Stimulated activated CD8-positive, alpha-beta memory T cell treated with anti-CD3 and anti-CD28 coated beads, Interleukin-12 subunit alpha, Interleukin-12 subunit beta, amount 100 ng/mL, for 24 hours (primary cell): ENCODE measurements around the gene SLC2A9.
"Not testable (repeated sequence)": the region's sequence is repeated elsewhere in the genome, so short reads cannot be mapped to it uniquely, and the experiment has no call there.

Experiments used
- DNase-seq: peaks from one replicate; pipeline ENCODE4 v3.0.0-alpha.2; 2020; ENCODE audit errors: extremely low read depth

The SLC2A9 gene

DNA sequence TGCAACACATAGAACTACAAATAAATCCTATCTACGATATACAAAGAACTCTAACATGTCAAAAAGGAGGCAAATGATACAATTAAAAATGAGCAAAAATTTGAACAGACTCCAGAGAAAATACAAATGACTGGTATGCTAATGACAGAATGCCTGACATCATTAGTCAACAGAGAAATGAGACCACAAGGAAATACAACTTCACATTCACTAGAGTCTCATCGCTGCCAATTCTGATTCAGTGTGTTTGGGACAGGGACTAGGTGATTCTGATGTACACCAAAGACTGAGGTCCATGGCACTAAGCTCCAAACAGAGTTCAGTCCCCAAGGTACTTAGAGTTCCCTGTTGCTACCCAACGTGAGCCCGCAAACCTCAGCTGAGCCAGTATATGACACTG is 23.4 kb downstream of the SLC2A9 start:
- no peak for DNase-seq

DNA sequence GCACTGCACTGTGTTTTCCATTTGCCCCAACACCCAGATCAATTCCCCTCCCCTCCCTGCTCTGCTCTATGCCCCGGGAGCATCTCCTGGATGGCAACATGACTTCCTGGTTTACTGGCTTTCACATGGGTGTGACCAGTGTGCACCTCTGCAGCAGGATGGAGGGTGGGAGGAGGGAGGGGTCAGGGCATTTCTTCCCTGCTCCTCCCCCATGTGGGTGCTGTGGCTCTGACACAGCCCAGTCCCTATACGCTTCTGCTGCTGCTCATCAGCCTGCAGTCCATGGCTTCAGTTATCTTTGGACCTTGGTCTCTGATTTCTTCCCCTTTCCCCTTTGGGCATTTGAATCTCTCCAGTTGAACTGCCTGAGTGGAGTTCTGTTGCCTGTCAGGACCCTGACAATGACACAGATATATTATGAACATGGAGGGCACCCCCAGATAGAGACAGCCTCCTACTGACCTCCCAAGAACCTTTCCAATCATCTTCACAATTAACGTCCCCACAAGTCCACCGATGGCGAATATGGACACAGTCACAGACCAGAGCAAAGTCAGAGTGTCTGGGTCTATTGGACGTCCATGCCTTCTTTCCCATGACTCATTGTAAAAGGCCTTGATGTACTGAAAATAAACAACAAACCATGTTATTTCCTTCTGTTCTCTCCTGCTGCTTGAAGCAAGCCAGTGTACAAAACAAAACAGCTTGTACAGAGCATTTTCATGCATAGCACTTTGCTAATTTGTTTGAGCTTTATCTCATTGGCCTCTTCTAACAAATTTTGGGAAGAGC is 24.8 kb downstream of the SLC2A9 start:
- no peak for DNase-seq

DNA sequence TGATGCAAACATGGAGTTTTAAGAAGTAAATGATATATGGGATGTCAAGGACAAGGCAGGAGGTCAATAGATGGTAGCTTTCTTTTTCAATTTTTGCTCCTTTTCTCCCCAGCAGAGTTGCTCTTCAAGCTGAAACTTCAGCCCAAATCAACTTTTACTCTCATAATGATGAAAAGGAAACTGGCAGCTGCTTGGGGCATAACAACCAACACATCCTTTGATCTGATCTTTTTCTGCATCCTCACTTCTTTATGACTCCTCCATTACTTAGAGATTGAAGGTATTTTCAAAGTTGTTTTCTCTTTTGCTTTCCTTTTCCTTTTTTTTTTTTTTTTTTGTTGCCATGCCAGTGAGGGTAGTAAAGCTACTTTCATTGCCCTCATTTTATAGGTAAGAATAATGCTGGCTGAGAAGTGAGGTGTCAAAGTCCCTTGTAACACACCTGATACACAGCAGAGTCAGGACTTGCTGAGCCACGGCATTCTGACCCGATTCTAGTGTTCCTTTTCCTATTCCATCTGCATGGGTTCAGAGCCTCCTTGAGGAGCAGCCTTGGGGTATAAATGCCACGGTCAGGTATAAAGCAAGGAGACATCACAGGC is 26.9 kb downstream of the SLC2A9 start:
- DNase-seq, result no peak

- DNase-seq, result no peak
Observed at GRCh38 chr4:9989918-9990635, 31.2 kb downstream of the SLC2A9 start.

DNA sequence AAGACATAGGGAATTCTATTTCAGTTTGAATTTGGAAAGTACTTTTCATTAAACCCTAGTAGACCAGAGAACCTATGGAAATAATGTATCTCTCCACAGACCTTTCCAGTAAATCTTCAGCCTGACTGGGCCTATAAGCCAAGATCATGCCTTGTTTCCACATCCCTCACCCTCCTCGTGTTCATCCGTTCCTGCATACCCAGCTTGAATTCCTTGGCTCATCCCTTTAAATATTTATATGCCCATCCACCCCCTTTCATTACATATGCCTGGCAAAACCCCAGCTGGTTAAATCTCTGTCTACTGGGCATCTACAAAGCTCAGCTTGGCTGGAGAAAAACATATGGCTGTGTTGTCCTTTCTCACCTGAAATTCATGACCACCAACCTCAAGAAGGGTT is 32.4 kb downstream of the SLC2A9 start:
- no peak for DNase-seq

GRCh38 chr4:9988363-9988749 is 32.9 kb downstream of the SLC2A9 start:
- DNase-seq, result no peak

DNA sequence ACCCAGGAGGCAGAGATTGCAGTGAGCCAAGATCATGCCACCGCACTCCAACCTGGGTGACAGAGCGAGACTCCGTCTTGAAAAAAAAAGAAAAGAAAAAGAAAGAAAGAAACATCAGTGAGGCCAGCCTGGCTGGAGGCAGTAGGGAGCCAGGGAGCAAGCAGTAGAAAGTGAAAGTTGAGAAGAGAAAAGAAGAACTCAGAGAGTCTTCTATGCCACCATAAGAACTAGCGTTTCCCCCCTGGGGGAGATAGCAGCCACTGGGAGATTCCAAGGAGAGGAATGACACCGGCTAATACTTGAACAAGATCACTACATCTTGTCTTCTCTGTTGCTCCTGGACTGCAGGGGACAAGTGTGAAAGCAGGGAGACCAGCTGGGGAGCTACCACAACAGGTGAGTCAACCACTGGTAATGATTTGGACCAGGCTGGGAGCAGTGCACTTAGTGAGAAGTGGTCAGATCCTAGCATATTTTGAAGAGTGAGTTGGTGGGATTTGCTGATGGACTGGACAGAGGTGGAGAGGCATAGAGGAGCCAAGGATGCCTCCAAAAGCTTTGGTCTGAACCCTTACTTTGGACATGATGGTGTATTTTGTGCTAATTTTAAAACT is 33.4 kb downstream of the SLC2A9 start:
- DNase-seq, result no peak

GRCh38 chr4:9984621-9985020 is 36.7 kb downstream of the SLC2A9 start:
- DNase-seq, result no peak

DNA sequence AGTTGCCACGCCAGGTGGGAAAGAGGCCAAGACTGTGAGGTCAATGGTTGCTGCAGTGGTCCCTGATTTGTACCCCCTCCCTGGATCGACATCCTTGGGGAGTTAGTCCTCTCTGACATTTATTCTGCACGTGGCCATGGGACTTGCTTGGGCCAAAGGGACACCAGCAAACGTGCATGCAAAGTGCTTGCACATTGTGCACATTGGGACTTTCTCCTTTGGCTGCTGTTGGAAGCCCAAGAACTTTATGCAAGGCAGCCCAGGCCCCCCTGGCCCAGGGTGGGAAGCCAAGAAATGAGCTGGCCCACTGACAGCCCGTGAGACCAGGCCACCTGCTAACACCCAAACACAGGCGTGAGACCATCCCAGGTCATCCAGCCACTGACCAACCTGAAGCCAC is 38.1 kb downstream of the SLC2A9 start:
- DNase-seq, result no peak

DNA sequence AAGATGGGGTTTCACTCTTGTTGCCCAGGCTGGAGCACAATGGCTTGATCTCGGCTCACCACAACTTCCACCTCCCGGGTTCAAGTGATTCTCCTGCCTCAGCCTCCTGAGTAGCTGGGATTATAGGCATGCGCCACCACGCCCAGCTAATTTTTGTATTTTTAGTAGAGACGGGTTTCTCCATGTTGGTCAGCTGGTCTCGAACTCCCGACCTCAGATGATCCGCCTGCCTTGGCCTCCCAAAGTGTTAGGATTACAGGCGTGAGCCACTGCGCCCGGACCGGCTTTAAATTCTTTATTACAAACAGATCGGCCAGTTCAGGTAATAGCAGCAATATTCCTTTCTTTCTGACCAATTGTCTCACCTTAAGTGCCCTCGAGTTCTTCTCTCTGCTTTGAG is 39.4 kb downstream of the SLC2A9 start:
- DNase-seq, result not testable (repeated sequence)

- no peak for DNase-seq
Observed at GRCh38 chr4:9980898-9981297, 40.4 kb downstream of the SLC2A9 start.

DNA sequence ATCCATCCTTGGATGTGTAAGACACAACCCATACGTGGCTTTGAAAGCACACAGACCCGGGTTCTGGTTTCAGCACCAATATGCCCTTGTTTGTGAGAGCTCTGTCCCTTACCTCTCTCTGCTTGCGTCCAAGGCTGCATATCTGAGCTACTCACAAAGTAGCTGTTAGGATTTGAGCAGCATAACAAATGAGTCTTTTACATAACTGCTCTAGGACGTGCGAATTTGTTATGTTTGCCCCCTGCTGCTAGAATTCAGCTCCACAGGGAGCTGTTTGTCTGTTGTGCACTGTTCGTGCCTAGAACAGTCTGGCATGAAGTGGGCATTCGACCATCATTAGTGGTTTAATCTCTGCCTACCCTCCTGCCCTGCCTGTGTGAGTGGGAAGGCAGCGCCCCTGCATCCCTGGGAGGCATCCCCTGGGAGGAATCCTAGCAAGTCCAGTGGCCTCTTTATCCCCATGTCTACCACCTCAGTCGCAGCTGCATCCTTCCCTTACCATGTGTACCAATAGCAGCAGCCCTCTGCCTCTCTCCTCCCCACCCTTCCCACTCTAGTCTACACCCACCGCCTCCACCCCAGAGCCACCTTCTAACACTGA is 42.1 kb downstream of the SLC2A9 start:
- no peak for DNase-seq

- DNase-seq, result no peak
Observed at GRCh38 chr4:9977518-9978031, 43.7 kb downstream of the SLC2A9 start.

GRCh38 chr4:9976781-9977180 is 44.5 kb downstream of the SLC2A9 start:
- DNase-seq, result no peak

- no peak for DNase-seq
Observed at GRCh38 chr4:9976293-9976692, 45.0 kb downstream of the SLC2A9 start.

DNA sequence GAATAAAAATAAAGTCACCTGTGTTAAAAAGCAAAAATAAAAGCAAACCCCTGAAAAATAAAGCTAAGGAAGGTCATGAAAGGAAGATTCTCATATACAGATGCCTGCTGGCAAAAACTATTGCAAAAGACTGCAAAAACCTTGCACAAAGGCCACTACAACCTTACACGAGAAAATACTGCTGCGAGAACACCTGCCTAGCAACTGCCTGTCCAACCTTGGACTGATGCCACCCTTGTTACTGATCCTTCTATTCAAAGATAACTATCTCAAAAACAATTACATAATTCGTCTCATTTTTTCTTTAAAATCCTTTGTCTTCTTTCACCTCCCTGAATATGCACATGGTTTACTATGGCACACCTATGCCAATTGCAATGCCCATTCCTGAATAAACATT is 49.6 kb downstream of the SLC2A9 start:
- no peak for DNase-seq

- DNase-seq, result no peak
Observed at GRCh38 chr4:9970399-9971011, 50.8 kb downstream of the SLC2A9 start.

DNA sequence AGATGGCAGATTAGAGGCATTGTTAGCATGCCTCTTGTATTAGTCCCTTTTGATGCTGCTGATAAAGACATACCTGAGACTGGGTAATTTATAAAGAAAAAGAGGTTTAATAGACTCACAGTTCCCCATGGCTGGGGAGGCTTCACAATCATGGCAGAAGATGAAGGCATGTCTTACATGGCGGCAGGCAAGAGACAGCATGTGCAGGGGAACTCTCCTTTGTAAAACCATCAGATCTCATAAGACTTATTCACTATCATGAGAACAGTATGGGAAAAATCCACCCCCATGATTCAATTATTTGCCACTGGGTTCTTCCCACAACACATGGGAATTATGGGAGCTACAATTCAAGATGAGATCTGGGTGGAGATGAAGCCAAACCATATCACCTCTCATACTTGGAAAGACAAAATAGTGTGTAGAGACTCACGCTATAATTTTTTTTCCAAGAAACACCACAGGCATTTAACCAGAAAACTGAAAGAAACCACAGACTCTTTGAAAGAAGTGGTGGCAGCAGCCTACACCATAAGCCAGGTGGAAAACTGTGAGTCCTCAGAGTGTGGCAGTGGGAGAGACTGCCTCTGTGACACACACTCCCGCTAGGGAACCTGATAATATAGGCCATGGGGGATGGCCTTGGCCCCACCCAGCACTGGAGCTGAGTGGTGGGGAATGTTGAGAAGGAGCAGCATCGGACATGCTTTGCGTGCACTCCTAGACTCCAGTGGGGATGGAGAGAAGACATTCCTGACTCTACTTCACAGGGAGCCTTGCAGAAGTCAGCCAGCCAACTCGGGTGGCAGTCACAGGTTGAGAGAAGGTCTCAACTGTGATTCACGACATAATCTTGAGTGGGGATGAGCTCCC is 51.5 kb downstream of the SLC2A9 start:
- no peak for DNase-seq

DNA sequence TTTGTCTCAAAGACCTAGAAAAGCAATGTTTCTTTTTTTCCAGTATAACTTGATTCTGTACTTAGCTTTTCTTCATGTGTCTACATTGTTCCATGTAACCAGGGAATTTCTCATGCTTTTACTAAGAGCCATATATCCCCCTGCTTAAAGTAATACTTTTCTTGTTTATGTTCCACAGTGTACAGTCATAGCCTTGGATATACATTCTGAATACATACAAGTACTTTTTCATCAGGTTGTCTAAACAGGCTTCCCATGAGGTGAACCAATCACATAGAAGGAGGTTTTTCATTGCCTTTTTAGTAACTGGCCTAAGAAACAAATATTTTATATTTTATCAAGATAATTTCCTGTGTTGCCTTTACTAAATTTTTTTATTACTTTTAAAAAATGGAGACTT is 52.8 kb downstream of the SLC2A9 start:
- no peak for DNase-seq

DNA sequence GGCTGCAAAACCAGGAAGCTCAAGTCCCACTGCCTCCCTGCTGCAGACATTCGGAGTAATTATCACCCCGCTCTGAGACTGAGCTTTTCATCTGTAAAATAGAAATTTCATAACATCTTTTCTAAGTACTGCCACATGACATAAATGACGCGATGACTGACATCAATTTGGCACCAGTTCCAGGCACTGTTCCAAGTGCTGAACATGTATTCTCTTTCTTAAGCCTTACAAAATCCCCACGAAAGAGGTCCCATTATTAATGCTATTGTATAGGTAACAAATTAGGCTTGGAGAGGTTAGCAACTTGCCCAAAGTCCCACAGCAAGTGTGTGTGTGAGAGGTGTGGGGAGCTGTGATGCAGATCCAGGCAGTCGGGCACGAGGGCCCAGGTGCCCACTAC is 56.4 kb downstream of the SLC2A9 start:
- no peak for DNase-seq

DNA sequence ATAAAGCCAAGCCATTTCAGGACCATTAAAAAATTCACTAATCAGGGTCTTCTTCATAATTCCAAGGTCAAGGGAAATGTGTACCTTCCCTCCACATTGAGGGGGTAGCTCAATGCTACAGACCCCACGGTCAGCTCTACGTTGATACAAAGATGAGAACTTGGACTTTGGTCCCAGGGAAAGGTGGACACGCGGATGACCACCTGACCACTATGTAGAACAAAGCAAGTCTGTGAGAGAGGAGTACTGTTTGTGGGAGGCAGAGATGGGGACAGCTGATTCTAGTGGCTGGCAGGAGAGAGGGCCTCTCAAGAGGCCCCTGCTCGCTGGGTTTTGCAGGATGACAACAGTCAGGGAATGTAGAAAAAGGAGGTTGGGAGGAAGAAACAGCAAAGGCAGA is 58.0 kb downstream of the SLC2A9 start:
- DNase-seq, result no peak
